ENCODE data around the gene FIGN.

FIGN gene

GRCh38 chr2:163709270-163709669 is 26.5 kb downstream of the FIGN start:
- Mint-ChIP-seq H3K27ac (no peak overlapping the region), H3K36me3 (ENCODE audit: low read depth) (no peaks in the 10 kb centered on the region), H3K9me3 (no peaks in the 10 kb centered on the region), H3K4me3 (no peak overlapping the region), H3K27me3 (ENCODE audit: low read depth) (no peaks in the 10 kb centered on the region), H3K4me1 (ENCODE audit: low read depth) (no peaks in the 10 kb centered on the region)
- DNase-seq (ENCODE audit: low spot score): no peak

GRCh38 chr2:163708265-163708664 is 27.5 kb downstream of the FIGN start:
- H3K9me3 Mint-ChIP-seq: no peaks in the 10 kb centered on the region
- no peaks in the 10 kb centered on the region for H3K4me1 Mint-ChIP-seq (ENCODE audit: low read depth)
- no peaks in the 10 kb centered on the region for H3K36me3 Mint-ChIP-seq (ENCODE audit: low read depth)
- no peak for DNase-seq (ENCODE audit: low spot score)
- H3K27ac Mint-ChIP-seq: no peak overlapping the region
- no peaks in the 10 kb centered on the region for H3K27me3 Mint-ChIP-seq (ENCODE audit: low read depth)
- H3K4me3 Mint-ChIP-seq: no peak overlapping the region

GRCh38 chr2:163703386-163703785 is 32.4 kb downstream of the FIGN start:
- Mint-ChIP-seq H3K36me3 (ENCODE audit: low read depth) (no peaks in the 10 kb centered on the region), H3K4me3 (no peak overlapping the region), H3K9me3 (no peaks in the 10 kb centered on the region), H3K27ac (no peak overlapping the region), H3K27me3 (ENCODE audit: low read depth) (no peaks in the 10 kb centered on the region), H3K4me1 (ENCODE audit: low read depth) (no peaks in the 10 kb centered on the region)
- DNase-seq (ENCODE audit: low spot score): no peak

- H3K9me3 Mint-ChIP-seq: no peaks in the 10 kb centered on the region
- no peaks in the 10 kb centered on the region for H3K36me3 Mint-ChIP-seq (ENCODE audit: low read depth)
- H3K4me1 Mint-ChIP-seq (ENCODE audit: low read depth): no peaks in the 10 kb centered on the region
- H3K4me3 Mint-ChIP-seq: no peak overlapping the region
- H3K27ac Mint-ChIP-seq: no peak overlapping the region
- no peaks in the 10 kb centered on the region for H3K27me3 Mint-ChIP-seq (ENCODE audit: low read depth)
- no peak for DNase-seq (ENCODE audit: low spot score)
Measured at GRCh38 chr2:163701399-163702195, 34.2 kb downstream of the FIGN start.

GRCh38 chr2:163698857-163699256 is 37.0 kb downstream of the FIGN start:
- H3K9me3 Mint-ChIP-seq: no peaks in the 10 kb centered on the region
- no peak overlapping the region for H3K27ac Mint-ChIP-seq
- DNase-seq (ENCODE audit: low spot score): no peak
- H3K4me3 Mint-ChIP-seq: no peak overlapping the region
- H3K36me3 Mint-ChIP-seq (ENCODE audit: low read depth): no peaks in the 10 kb centered on the region
- H3K4me1 Mint-ChIP-seq (ENCODE audit: low read depth): no peaks in the 10 kb centered on the region
- no peaks in the 10 kb centered on the region for H3K27me3 Mint-ChIP-seq (ENCODE audit: low read depth)

- H3K4me1 Mint-ChIP-seq (ENCODE audit: low read depth): no peaks in the 10 kb centered on the region
- no peak overlapping the region for H3K4me3 Mint-ChIP-seq
- H3K27me3 Mint-ChIP-seq (ENCODE audit: low read depth): no peaks in the 10 kb centered on the region
- DNase-seq (ENCODE audit: low spot score): no peak
- no peaks in the 10 kb centered on the region for H3K36me3 Mint-ChIP-seq (ENCODE audit: low read depth)
- no peak overlapping the region for H3K27ac Mint-ChIP-seq
- no peaks in the 10 kb centered on the region for H3K9me3 Mint-ChIP-seq
Measured at GRCh38 chr2:163697846-163698637, 37.8 kb downstream of the FIGN start.

- no peaks in the 10 kb centered on the region for H3K4me1 Mint-ChIP-seq (ENCODE audit: low read depth)
- no peak for DNase-seq (ENCODE audit: low spot score)
- H3K4me3 Mint-ChIP-seq: no peak overlapping the region
- H3K27ac Mint-ChIP-seq: no peak overlapping the region
- no peaks in the 10 kb centered on the region for H3K9me3 Mint-ChIP-seq
- no peaks in the 10 kb centered on the region for H3K27me3 Mint-ChIP-seq (ENCODE audit: low read depth)
- H3K36me3 Mint-ChIP-seq (ENCODE audit: low read depth): no peaks in the 10 kb centered on the region
Measured at GRCh38 chr2:163697429-163697828, 38.4 kb downstream of the FIGN start.

- Mint-ChIP-seq H3K4me1 (ENCODE audit: low read depth) (no peaks in the 10 kb centered on the region), H3K9me3 (no peaks in the 10 kb centered on the region), H3K36me3 (ENCODE audit: low read depth) (no peaks in the 10 kb centered on the region), H3K4me3 (no peak overlapping the region), H3K27me3 (ENCODE audit: low read depth) (no peaks in the 10 kb centered on the region), H3K27ac (no peak overlapping the region)
- no peak for DNase-seq (ENCODE audit: low spot score)
Measured at GRCh38 chr2:163693484-163693883, 42.3 kb downstream of the FIGN start.

- Mint-ChIP-seq H3K27ac (no peak overlapping the region), H3K36me3 (ENCODE audit: low read depth) (no peaks in the 10 kb centered on the region), H3K4me1 (ENCODE audit: low read depth) (no peaks in the 10 kb centered on the region), H3K9me3 (no peaks in the 10 kb centered on the region), H3K27me3 (ENCODE audit: low read depth) (no peaks in the 10 kb centered on the region), H3K4me3 (no peak overlapping the region)
- no peak for DNase-seq (ENCODE audit: low spot score)
Measured at GRCh38 chr2:163692611-163693482, 43.0 kb downstream of the FIGN start.

- H3K4me1 Mint-ChIP-seq (ENCODE audit: low read depth): no peaks in the 10 kb centered on the region
- no peaks in the 10 kb centered on the region for H3K9me3 Mint-ChIP-seq
- no peak overlapping the region for H3K4me3 Mint-ChIP-seq
- no peaks in the 10 kb centered on the region for H3K36me3 Mint-ChIP-seq (ENCODE audit: low read depth)
- H3K27ac Mint-ChIP-seq: no peak overlapping the region
- no peak for DNase-seq (ENCODE audit: low spot score)
- no peaks in the 10 kb centered on the region for H3K27me3 Mint-ChIP-seq (ENCODE audit: low read depth)
Measured at GRCh38 chr2:163692081-163692480, 43.7 kb downstream of the FIGN start.

GRCh38 chr2:163690896-163691295 is 44.9 kb downstream of the FIGN start:
- Mint-ChIP-seq H3K4me1 (ENCODE audit: low read depth) (no peaks in the 10 kb centered on the region), H3K9me3 (no peaks in the 10 kb centered on the region), H3K27me3 (ENCODE audit: low read depth) (no peaks in the 10 kb centered on the region), H3K4me3 (no peak overlapping the region), H3K27ac (no peak overlapping the region), H3K36me3 (ENCODE audit: low read depth) (no peaks in the 10 kb centered on the region)
- no peak for DNase-seq (ENCODE audit: low spot score)

- Mint-ChIP-seq H3K4me3 (no peak overlapping the region), H3K36me3 (ENCODE audit: low read depth) (no peaks in the 10 kb centered on the region)
Measured at GRCh38 chr2:163687217-163687616, 48.6 kb downstream of the FIGN start.

GRCh38 chr2:163686289-163686688 is 49.5 kb downstream of the FIGN start:
- H3K4me1 Mint-ChIP-seq (ENCODE audit: low read depth): no peaks in the 10 kb centered on the region
- H3K36me3 Mint-ChIP-seq (ENCODE audit: low read depth): no peaks in the 10 kb centered on the region
- no peaks in the 10 kb centered on the region for H3K27me3 Mint-ChIP-seq (ENCODE audit: low read depth)
- peaks cover 3% of the 10 kb centered on the region for H3K9me3 Mint-ChIP-seq
- DNase-seq (ENCODE audit: low spot score): no peak
- no peak overlapping the region for H3K4me3 Mint-ChIP-seq
- H3K27ac Mint-ChIP-seq: no peak overlapping the region

More at GRCh38 chr2:163687217-163687616, 48.6 kb downstream of the FIGN start:
- H3K4me1 Mint-ChIP-seq (ENCODE audit: low read depth): no peaks in the 10 kb centered on the region
- DNase-seq (ENCODE audit: low spot score): no peak
- H3K27ac Mint-ChIP-seq: no peak overlapping the region
- H3K9me3 Mint-ChIP-seq: peaks cover 1% of the 10 kb centered on the region
- no peaks in the 10 kb centered on the region for H3K27me3 Mint-ChIP-seq (ENCODE audit: low read depth)

- H3K36me3 Mint-ChIP-seq (ENCODE audit: low read depth): no peaks in the 10 kb centered on the region
- H3K4me3 Mint-ChIP-seq: no peak overlapping the region
- H3K27me3 Mint-ChIP-seq (ENCODE audit: low read depth): no peaks in the 10 kb centered on the region
- no peak overlapping the region for H3K27ac Mint-ChIP-seq
- no peaks in the 10 kb centered on the region for H3K4me1 Mint-ChIP-seq (ENCODE audit: low read depth)
- no peak for DNase-seq (ENCODE audit: low spot score)
- H3K9me3 Mint-ChIP-seq: peaks cover 3% of the 10 kb centered on the region
Measured at GRCh38 chr2:163682695-163683094, 53.1 kb downstream of the FIGN start.
